CD4-positive, alpha-beta T cell treated with Interleukin-15 for 4 hours (primary cell): ENCODE results near the gene FRMD7.
"Not testable (repeated sequence)": the region's sequence is repeated elsewhere in the genome, so short reads cannot be mapped to it uniquely, and the experiment has no call there.

Experiments
- DNase-seq: peaks from one replicate; pipeline ENCODE4 v3.0.0-alpha.2; 2020; ENCODE audit warnings: low spot score

FRMD7 gene

DNA sequence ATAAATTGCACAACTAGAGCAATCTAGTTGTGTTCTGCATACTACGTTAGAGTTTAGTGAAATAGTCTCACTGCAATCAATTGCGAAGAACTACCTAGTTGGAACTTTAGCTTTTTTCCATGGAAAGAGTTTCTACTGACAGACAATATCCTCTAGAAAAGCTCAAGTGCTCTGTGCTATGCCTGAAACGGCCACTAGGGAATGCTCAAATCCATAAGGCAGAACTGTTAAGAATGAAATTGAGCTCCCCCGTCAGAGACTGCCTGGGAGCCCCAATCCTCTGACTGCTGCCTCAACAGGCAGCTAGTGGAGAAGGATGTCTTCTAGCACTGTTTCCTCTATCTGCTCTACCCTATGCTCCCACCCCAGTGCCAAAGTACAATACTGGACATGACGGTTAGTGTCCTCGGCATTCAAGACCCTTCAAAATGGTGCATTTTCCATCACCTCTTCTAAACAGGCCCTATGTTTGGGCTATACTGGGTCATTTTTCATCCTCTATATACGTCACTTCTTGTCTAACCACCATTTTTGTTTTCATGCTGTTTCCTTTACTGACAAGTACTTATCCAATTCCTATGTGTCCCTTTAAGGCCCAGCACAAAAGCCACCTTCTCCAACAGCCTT lies 35.3 kb downstream of the FRMD7 start:
- peak; percentile 54 for DNase-seq

DNA sequence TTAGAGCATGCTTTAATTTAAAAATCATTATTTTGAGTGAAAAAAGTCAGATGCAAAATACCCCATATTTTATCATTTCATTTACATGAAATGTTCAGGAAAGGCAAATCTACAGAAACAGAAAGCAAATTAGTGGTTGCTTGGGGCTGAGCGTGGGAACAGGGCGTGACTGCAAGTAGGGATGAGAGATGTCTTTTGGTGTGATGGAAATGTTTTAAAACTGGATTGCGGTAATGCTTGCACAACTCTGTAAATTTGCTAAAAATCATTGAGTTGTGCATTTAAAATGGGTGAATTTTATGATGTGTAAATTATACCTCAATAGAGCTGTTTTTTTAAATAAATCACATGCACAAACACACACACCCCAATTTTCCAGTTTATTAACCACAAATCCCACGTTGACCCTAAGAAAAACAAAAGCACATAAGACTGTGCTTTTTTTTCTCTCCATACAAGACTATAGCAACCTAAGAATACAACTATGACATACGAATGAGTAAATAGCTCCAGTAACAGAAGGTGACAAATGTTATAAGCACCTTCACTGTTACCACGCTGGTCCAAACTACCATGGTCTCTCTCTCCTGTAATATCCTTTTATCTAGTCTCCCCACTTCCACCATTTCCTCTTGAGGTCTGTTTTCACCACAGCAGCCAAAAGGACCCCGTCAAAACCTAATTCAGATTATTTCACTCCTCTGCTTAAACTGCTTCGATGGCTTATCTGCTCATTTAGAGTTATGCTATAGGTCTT lies 37.2 kb downstream of the FRMD7 start:
- DNase-seq, result no peak

DNA sequence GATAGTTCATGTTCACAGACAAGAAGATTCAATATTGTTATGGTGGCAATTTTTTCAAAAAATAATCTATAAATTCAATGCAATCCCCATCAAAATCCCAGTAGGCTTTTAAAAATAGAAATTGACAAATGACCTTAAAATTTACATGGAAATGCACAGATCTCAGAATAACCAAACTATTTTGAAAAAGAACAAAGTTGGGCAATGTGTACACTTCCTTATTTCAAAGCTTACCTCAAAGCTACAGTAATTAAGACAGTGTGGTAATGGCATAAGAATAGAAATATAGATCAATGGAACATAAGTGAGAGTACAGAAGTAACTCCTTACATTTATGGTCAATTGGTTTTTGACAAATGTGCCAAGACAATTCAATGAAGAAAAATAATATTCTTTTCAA lies 39.0 kb downstream of the FRMD7 start:
- no peak for DNase-seq

DNA sequence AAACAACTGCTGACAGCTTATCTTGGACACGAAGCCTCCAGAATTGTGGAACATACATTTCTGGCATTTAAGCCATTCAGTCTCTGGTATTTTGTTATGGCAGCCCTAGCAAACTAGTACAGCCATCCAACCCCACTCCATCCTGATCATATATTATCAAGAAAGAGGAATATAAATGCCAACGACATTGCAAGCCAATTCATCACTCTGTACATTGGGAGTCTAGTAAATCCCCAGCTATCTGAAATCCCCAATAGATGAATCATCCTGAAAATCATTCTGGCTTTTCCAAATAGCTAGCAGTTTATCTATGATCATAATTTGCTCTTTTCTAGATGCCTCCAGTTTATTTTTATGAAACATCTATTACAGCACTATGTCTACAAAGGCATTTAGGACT lies 41.1 kb downstream of the FRMD7 start:
- DNase-seq, result no peak

DNA sequence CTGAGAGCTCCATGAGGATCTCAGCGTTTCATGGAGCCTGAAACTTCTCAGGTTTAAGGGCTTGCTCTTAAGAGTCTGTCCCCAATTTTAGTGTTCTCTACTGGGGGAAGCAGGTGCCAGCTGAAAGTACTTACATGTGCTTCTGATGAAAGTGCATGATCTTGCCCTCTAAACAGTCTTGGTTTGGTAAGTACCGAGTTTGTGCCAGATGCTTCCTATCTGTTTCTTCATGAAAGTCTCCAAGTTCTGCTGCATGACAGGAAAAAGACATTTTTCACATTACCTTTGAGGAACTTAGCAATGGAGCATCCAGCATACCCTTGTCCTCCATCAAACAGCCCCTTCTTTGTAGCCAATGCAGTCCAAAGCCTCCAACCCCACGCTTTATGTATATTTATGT lies 42.0 kb downstream of the FRMD7 start:
- no peak for DNase-seq

DNA sequence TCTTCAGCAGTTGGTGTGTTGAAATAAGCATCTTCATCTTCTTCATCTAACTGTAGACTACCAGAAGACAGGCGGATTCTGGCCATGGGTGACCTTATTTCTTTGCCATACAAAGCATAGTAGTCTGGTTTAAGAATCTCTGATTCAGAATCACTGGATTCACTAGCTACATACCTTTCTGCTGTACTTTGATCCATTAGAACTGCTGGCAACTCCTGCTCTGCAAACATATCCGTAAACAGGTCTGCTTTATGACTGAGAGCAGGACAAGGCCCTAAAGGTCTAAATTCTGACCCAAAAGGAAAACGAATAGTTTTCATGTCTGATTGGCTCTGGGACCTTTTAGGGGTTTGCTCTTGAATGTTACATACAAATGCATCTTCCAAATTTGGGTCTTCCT lies 49.9 kb downstream of the FRMD7 start:
- DNase-seq, result no peak

DNA sequence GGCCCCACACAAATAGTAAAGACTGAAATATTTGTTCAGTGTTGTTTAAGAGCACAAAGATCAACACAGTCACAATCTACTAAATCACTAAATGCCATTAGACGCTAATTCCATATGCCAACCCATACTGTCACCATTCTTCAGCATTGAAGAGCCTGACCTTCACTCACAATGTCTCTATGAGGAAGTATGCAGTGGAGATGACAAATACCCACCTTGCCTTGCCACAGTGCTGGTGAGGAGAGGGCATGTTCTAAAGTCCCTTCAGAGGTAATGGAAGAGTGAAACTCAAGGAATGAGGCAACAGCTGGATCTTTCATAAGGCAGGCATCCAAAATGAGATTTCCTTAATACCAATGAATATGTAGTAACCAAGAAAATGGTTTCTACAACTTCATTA lies 50.4 kb downstream of the FRMD7 start:
- no peak for DNase-seq

DNA sequence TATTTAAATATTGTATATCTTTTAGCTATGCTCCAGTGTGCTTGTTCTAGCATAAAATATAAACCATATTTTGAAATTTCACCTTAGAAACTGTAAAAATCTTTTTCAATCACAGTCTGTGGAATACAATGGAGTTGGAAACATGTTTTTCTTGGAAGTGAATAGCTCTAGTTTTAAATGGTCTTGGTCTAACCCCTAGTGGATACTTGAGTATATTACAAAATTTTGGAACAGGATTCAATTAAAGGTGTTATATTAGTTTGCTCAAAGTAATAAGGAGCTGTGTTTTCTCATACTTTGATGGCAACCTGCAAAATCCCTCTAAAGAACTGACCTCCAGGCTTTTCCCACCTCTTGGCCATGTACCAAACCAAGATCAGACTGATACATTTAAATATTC lies 56.6 kb downstream of the FRMD7 start:
- DNase-seq, result no peak

DNA sequence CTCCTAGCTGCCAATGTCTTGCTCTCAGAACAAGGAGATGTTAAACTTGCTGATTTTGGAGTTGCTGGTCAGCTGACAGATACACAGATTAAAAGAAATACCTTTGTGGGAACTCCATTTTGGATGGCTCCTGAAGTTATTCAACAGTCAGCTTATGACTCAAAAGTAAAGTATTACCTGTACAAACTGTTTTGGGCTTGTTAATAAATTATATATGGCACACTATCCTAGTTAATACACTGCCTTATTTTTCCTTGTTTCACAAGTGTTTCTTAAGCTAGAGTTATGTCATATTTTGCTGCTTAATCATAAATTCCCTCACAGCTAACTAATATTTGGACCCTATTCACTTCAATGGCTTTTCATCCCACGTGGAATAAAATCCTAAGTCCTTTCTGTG lies 59.4 kb downstream of the FRMD7 start:
- no peak for DNase-seq

DNA sequence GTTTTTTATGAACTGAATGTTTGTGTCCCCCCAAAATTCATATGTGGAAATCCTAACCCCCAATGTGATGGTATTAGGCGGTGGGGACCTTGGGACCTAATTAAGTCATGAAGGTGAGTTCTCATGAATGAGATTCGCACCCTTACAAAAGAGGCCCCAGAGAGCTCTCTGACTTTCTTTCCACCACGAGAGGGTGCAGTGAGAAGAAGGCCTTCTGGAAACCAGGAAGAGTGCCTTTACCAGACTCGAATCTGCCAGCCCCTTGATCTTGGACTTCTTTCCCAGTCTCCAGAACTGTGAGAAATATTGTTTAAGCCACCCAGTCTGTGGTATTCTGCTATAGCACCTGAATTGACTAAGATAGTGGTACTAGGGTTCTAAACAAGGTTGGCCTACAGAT lies 64.0 kb downstream of the FRMD7 start:
- no peak for DNase-seq

DNA sequence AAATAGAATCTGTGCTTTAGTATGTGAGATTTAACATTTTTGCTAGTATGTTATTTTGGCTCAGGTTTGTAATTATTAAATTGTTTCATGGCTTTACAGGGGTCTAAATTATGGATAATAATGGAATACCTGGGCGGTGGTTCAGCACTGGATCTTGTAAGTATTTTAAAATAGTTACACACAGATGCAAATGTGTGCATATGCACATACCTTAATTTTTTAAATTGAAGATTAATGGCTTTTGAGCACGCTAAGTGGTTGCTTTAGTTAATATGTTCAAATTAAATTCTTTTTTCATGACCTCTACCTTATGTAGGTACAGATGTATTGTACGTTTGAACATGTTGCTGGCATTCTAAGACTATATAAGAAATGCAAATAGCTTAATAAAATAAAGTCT lies 64.5 kb downstream of the FRMD7 start:
- DNase-seq, result no peak

DNA sequence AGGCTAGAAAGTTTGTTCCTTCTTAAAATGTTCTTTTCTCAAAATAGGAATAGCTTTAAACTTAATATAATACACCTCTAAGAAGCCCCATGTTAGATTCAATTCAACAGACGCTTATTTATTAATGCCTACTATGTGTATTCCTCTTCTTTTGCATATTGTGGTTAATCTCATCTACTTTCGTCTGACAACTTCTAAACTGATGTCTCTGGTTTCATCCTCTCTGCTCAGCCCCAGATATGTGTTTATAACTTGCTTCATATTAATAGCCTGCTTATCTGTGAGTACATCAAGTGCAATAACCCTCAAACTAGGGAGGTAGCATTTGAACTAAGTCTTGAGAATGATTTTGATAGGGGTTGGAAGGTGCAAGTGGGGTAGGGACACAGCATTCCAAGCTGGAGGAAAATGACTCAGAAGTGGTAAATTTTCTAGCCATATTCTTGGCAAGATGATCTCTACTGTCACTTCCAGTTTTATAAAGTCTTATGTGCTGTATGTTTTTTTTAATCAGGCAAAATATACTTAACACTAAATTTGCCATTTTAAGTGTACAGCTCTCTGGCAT lies 67.8 kb downstream of the FRMD7 start:
- DNase-seq, result no peak

DNA sequence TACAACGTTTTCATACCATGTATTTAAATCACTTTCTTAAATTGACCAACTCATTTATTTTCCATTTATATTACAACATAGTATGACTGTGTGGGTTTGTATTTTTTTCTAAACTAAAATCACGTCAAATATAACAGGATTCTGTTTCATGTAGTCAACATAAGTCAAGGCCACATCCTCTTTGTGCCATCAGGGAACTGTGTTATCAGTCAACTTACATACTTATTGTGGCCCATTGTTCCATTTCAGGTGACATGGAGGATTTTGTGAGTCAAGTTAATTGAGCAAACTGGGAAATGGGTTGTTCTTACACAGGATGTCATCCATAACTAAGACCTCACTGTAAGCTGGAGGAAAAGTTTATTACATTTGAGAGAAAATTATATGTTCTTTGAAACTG lies 68.8 kb downstream of the FRMD7 start:
- DNase-seq, result no peak

DNA sequence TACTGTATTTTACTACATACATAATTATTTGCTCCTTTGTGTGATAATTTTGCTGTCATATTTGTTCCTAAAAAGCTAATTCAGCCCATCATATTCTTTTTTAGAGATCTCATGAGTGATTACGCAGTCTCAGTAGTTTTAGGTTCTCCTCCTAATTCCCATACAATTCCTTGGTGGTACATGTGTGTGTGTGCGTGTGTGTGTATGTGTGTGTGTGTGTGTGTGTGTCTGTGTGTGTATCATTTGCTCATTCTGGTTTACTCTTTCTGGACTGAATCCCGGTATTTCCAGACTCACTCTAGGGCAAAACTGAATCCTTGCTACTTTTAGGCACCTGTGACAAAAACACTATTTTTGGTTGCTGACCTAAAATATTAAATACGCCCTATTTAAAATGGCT lies 69.8 kb downstream of the FRMD7 start:
- no peak for DNase-seq

DNA sequence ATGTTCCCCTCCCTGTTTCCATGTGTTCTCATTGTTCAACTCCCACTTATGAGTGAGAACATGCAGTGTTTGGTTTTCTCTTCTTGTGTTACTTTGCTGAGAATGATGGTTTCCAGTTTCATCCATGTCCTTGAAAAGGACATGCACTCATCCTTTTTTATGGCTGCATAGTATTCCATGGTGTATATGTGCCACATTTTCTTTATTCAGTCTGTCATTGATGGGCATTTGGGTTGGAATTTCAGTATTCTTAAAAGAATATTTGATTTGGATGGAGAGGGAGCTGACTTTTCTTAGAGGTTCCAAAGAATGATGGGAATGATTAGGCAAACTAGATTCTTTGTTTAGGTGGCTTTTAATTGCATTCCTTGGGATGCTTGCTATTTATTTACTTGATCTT lies 76.0 kb downstream of the FRMD7 start:
- DNase-seq, result not testable (repeated sequence)

DNA sequence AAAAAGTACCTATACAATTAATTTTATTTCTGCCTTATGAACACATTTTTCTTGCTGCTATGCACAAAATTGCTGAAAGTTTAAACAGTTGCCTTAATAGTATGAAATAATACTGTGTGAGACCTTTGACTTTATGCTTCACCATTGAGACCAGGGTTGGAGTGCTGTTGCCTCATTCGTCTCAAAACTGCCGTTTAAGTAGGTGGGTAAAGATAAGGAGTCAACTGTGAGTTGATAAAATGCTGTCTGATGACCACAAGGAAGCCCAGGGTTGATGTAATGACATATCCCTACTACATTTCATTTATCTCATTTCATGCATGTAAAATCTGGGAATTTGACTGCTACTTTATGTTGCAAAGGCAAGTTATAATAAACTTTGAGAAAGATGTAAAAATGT lies 81.3 kb downstream of the FRMD7 start:
- DNase-seq, result no peak

DNA sequence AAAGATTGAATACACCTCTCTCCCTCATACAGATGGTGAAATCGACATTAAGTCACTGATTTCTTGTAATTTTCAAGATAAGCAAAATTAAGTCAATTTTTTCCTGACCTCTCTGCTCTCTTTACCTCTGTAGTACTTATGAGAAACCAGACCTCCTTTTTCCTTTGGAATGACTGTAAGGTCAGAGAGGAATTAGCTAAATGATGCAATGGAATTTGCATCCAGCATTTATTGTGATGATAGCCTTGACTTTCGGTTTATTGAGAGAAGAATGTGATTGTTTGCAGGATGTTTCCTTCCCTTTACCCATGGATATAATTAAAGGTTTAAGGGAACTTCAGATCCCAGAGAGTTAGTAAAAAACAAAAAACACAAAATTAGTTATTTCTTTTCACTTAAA lies 82.4 kb downstream of the FRMD7 start:
- DNase-seq, result no peak

DNA sequence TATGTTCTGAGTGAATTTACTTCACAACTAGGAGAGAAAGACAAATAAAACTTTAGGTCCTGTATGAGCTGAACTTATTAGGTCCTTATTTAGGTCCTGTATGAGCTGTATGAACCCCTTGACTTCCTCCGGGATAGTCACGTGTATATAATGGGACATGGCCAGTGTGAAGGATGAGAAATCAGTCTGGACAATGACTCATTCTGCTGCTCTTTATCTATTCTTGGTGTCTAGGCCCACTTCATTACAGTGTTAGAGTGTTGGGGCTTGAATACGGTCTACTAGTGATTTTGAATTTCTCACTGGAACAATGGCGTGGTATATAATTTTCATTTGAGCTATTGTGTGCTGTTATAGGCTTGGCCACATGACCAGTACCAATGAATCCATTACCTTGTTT lies 82.9 kb downstream of the FRMD7 start:
- no peak for DNase-seq

DNA sequence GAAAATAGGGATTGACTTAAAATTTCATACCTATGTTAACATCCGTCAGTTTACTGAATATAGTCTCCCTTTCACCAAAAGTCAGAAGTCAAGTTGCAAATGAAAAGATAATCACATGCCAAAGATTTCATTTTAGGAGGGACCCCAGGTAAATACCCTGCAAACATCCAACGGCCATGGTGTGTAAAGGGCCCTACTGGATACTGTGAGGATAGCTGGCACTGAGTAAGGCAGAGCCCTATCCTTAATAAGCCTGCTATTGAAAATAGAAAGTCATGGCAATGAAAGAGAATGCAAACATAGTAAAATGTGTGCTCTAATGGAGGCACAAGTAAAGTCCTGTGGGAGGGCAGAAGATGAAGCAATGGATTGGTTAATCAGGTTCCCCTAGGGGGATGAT lies 83.8 kb downstream of the FRMD7 start:
- DNase-seq, result no peak

DNA sequence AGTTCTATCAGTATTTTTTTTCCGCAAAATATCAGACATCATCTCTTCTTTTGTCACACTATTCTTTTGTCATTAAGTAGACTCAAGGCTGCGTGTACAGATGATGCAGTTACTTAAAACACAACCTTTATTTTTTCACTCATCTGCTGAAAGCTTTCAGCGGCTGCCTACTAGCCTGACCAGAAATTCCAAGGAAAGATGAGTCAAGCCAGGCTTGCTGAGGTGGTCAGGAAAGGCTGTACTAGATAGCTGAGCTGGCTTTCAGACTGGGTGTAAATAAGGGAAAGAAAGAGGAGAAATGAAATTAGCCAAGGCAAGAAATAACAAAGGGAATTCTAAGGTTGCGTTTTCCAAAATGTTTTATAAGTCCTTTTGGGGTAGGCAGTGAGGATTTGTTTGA lies 86.8 kb downstream of the FRMD7 start:
- DNase-seq, result no peak

DNA sequence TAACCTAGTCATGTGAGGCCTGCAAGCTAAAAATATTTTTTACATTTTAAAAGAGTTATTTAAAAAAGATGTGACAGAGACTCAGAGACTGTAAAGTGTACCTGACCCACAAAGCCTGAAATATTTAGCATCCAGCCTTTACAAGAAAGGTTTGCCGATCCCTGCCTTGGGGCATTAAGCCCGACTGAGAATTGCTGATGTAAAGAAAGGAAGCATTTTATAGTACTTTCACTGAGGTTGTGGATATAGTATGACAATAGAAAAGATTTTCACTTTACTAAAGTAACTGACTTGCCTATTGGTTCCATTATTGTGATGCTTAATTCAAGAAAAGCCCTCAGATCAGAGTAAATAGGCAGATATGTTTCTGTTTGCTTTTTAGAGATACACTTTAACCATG lies 87.8 kb downstream of the FRMD7 start:
- DNase-seq, result no peak

DNA sequence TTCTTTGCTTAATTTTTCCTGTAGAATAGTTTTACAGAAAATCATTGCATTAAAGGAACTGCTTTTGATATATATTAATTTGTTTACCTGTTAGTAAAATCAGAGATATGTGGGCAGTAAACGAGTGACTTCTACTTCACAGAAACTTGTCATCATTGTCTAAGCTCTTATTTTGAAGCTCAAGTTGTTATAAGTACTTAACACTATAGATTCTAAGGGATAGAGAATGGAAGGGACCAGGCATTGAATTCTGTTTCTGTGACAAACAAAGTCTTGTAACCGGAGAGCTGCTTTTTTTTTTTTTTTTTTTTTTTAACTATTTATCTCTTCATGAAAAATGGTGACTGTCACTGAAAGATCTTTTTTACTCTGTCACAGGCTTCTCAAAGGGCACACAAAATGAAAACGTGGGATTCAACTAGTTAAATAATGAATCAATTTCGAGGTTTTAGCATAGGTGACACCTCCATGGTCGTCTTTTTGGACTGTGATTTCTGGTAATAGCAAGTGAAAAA lies 90.3 kb downstream of the FRMD7 start:
- DNase-seq, result no peak

DNA sequence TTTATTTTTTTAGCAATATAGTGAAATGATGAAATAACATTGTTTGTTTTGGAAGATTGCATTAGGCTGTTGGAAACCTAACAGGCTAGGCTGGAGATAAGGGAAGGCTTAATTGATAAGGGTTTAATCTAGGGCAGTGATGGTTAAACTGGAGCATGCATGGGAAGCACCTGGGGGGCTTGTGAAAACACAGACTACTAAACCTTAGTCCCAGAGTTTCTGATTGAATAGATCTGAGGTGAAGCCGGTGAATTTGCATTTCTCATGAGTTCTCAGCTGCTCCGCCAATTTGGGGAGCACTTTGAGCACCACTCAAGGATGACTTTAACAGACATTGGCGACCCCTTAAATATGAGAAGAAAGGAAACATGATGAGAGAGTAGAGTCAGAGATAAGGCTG lies 93.2 kb downstream of the FRMD7 start:
- DNase-seq, result no peak

DNA sequence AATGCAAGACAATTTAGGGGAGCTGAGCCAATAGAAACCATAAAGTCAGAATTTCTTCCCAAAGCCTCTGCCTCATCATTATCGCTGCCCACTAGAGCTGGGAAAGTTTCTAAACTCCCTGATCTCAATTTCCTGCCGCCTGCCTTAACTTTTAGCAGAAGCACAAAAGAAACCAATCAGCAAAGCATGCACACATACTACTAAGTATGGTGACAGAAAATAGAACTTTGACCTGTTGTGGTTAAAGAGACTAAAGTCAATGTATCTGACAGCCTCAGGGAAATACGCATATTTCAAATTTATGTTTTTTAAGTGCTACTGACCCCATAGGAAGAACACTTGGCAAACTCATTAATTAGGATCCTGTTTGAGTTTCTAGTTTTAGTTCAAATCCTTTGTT lies 94.7 kb downstream of the FRMD7 start:
- DNase-seq, result no peak
